Activated CD8-positive, alpha-beta memory T cell treated with anti-CD3 and anti-CD28 coated beads, Interleukin-2, amount 50 U/mL, for 24 hours (primary cell): ENCODE results near the gene PLD4.

Source experiments
- DNase-seq: peaks from one replicate; pipeline ENCODE4 v3.0.0-alpha.2; 2020; ENCODE audit errors: extremely low read depth

Gene PLD4

GRCh38 chr14:104928391-104929133 lies 3.9 kb downstream of the PLD4 start:
- DNase-seq: no peak

DNA sequence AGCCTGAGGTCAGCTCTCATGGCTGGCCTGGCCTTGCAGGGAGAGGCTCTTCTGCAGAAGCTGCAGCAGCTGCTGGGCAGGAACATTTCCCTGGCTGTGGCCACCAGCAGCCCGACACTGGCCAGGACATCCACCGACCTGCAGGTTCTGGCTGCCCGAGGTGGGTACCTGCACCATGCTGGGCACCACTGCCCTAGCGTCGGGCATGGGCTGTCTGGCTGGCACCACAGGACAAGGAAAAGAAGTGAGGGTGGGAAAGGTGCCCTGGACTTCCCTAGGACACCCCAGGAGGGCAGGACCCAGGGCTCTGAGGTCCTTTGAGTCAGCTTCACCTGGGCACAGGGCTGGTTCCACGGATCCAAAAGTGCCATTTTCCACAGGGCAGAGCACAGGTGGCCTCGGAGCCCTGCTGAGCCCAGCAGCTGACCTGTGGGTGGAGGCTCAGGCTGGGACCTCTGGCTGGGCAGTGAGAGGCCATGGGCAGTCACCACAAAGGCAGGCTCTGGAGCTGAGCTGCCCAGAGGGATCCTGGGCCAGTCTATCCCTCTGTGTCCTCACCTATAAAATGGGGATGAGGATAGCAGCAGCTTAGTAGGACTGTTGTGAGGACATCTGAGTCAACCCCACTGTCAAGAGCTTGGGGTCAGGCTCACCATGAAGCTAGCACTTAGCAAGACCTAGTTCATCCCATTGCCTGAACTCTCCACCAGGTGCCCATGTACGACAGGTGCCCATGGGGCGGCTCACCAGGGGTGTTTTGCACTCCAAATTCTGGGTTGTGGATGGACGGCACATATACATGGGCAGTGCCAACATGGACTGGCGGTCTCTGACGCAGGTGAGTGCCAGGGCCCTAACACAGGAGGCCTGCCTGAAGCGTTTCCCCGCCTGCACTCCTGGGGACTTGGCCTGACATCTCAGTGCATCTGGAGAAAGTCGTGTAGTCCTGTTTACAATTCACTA lies 4.9 kb downstream of the PLD4 start:
- DNase-seq: no peak

DNA sequence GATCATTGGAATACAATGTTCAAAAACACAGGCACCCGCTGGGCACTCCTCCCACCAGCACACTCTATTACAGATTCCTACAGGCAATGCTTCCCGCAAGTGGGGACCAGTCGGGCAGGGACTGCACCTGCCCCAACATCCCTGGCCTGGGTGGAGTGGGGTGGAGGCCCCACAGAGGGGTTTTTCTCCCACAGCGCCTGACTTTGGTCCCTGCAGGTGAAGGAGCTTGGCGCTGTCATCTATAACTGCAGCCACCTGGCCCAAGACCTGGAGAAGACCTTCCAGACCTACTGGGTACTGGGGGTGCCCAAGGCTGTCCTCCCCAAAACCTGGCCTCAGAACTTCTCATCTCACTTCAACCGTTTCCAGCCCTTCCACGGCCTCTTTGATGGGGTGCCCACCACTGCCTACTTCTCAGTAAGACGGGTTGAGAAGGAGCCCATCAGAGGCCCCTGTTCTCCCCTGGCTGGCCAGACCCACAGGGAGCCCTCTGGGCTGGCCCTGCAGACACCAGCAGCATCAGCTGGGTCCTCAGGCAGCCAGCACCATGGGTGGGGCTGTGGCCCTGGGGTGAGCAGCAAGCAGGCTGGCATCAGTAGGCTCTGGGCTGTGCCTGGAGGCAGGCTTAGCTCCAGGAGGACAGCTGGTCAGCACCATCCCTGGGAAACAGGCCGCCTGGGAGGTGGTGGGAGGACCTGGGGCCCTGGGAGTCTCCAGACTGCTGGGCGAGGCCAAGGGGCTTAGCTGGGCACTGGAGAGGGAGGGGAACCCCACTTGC lies 6.0 kb downstream of the PLD4 start:
- no peak for DNase-seq

DNA sequence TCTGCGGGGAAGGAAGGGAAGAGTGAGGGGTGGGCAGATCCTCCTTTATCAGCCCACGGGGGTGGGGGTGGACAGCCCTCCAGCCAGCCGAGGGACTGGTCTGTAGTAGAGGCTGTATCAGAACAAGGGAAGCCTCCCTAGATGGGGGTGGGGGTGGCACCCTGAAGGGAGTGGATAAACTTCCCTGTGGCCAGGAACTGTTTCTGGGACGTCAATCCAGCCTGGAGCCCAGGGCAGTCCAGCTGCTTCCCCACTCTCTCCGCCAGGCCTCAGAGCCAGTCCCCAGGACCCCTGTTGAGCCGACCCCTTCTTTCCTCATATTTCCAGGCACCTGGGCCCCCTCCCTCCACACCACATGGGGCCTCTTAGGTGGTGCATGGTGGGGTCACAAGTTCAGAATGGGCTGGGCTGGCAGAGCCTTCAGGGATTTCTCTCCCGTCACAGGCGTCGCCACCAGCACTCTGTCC lies 6.7 kb downstream of the PLD4 start:
- no peak for DNase-seq

DNA sequence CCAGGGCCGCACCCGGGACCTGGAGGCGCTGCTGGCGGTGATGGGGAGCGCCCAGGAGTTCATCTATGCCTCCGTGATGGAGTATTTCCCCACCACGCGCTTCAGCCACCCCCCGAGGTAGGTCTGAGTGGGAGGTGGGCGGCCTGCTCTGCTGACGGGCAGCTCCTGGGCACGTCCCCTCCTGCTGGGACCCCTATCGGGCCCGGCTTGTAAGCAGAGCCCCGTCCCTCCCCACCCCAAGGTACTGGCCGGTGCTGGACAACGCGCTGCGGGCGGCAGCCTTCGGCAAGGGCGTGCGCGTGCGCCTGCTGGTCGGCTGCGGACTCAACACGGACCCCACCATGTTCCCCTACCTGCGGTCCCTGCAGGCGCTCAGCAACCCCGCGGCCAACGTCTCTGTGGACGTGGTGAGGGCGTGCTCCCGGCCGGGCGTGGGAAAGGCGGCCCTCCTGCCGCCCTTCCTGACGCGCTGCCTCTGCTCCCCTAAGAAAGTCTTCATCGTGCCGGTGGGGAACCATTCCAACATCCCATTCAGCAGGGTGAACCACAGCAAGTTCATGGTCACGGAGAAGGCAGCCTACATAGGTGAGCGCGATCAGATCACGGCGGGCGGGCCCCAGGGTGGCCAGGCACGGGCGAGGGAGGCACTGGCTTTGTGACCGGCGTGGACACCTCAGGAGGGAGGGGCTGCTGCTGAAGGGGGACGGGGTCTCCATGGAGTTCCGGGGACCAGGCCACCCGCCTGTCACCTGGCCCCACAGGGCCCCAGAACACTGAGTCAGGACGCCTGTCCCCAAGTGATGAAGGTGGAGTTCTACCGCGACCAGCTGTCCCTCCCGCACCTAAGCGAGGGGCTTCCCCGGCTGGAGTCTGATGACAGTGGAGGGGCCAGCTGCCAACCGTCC lies 7.3 kb downstream of the PLD4 start:
- DNase-seq: no peak

- DNase-seq: peak; percentile 67
Observed at GRCh38 chr14:104932676-104933631, 8.3 kb downstream of the PLD4 start.

- DNase-seq: no peak
Observed at GRCh38 chr14:104933746-104934733, 9.4 kb downstream of the PLD4 start.

- DNase-seq: no peak
Observed at GRCh38 chr14:104935026-104935650, 10.5 kb downstream of the PLD4 start.

- no peak for DNase-seq
Observed at GRCh38 chr14:104935955-104936354, 11.3 kb downstream of the PLD4 start.

DNA sequence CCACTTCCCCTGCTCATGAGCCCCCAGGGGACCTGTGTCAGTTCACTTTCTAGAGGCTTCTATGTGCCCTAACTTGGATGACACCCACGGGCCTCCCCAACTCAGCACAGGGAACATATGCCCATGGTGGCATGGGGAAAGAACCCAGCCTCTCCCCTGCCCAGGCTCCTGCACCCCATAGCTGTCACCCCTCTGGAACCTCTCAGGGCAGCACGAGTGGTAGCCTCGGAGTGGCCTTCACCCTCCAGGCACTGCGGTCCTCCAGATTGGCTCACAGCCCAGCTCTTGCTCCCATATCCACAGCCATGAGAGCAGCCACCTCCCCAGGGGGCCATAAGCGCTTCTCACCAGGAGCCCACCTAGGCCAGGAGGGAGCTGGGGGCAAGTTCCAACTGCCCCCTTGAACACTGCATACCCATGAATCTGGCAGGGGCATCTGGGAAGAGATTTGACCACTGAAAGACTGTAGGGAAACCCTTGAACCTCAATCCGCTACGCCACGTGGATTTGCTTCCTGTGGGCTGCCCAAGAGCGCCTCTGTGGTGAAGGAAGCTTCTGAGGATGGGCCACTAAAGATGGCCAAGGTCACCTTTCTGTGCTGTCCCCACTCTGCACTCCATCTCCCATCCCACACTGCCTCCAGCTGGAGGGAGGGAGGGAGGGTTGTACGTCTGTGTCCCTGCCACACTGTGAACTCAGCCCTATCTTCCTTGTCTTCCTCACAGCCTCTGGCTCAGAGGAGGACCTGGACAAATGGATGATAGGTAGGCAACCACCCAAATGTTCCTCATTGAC lies 11.9 kb downstream of the PLD4 start:
- no peak for DNase-seq

- no peak for DNase-seq
Observed at GRCh38 chr14:104937161-104937560, 12.5 kb downstream of the PLD4 start.

DNA sequence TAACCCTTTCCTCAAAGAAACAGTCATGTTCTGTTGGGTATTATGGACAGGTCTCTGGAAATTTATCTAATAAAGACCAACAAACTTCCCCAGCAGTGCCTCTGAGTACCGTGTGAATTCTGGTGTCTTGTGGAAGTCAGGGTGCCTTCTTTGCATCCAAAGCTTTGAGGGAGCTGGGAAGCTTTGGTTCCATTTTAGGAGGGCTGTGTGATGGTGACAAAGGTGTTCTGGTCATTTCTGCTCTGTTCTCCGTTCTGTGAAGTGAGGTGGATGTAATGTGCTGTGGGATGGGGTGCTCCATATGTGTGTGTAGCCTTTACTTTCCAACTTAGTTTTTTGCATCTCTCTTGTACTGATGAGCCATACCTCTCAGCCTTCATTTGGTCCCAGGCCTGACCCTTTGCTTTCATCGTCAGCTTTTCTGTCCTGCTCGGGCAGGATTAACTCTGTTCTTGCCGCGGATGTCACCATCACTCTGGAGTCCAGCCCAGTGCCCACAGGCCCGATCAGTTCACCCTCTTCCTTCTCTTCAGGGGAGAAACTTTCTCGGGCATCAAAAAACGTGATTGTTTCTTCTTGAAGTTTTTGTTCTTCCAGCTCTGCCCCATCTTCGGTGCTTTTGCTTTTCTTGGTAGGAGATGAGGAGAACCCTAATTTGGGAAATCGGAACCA lies 13.2 kb downstream of the PLD4 start:
- no peak for DNase-seq

- DNase-seq: no peak
Observed at GRCh38 chr14:104938436-104938835, 13.8 kb downstream of the PLD4 start.

GRCh38 chr14:104938960-104939359 lies 14.3 kb downstream of the PLD4 start:
- DNase-seq: no peak

DNA sequence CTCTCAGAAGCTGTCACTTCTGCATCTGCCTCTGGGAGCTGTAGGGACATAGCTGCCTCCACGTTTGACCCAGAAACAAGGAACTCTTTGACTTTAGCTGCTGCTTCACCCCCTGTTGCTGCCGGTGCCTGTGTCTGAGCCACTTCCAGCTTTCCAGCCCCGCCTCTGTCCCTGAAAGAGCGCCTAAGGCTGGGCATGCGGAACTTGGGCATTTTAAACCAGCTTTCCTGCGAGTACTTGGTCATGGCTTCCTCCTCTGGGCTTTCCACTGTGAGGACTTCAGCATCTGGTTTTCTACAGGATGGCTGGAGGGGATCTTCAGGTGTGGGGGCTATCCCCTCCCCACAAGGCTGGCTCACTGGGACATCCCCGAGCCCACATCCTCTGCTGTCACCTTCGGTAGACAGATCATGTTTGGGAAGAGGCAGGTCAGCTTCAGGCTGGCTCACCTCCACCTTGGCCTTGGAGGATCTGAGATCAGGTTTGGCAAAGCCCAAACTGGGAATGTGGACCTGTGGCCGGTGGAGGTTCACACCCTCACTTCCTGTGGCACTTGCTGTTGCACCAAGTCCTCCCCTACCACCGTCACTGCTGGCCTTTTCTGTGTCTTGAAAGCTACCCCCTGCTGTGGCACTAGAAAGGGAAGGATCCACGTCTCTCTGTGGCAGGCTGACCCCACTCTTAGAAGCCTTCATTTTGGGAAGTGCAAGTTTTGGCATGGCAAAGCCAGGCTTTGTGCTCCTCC lies 15.2 kb downstream of the PLD4 start:
- no peak for DNase-seq
